K562 (cell line): ENCODE data around the gene TXNL1. TPM values are rescaled to one million over a fixed set of nuclear protein-coding genes. Genes with fewer than 3 reads are reported as not detected.

Experiments
- ATF3 ChIP-seq, 2 experiments: fragments of 450-650 bp in 1 of 2; sonication (generic) in 1 of 2; formaldehyde crosslinking in 1 of 2; IDR thresholded peaks in 1 of 2; conservative IDR thresholded peaks in 1 of 2; 2 replicates each; pipeline versions ENCODE4 v1.6.1 to v1.8.1; 2016 to 2023; ENCODE audit warnings: mild to moderate bottlenecking in 2 of 2, moderate library complexity in 2 of 2, inconsistent platforms in 1 of 2, missing genetic modification reagents in 1 of 2
- CHD4 ChIP-seq: fragments of 200-600 bp; sonication (generic); IDR thresholded peaks from 3 replicates; pipeline ENCODE4 v1.6.1; 2012; ENCODE audit warnings: low read depth, mild to moderate bottlenecking, mixed read lengths, low read length, inconsistent platforms; ENCODE audit not compliant: insufficient read depth, insufficient replicate concordance, poor library complexity, severe bottlenecking
- HMGXB4 ChIP-seq: sonication (generic); formaldehyde crosslinking; IDR thresholded peaks from 2 replicates; pipeline ENCODE4 v1.8.1; 2023; ENCODE audit warnings: mild to moderate bottlenecking, missing genetic modification reagents
- MBD2 ChIP-seq: sonication (generic); IDR thresholded peaks from 2 replicates; pipeline ENCODE4 v1.6.1; 2016; ENCODE audit warnings: low read depth, borderline replicate concordance
- MECOM ChIP-seq: fragments of 250-450 bp; sonication (Bioruptor Pico); IDR thresholded peaks from 2 replicates; pipeline ENCODE4 v1.8.0; 2022; ENCODE audit warnings: inconsistent platforms
- NEUROD1 ChIP-seq: fragments of 150-350 bp; IDR thresholded peaks from 2 replicates; pipeline ENCODE4 v1.6.1; 2014; ENCODE audit warnings: borderline replicate concordance, low read length, low read depth; ENCODE audit not compliant: partially characterized antibody
- NFYB ChIP-seq: IDR thresholded peaks from 2 replicates; pipeline ENCODE4 v1.6.1; 2011; ENCODE audit warnings: mild to moderate bottlenecking, moderate library complexity; ENCODE audit not compliant: insufficient read length; ENCODE audit errors: extremely low read depth
- RAD51 ChIP-seq: fragments of 450-650 bp; IDR thresholded peaks from 2 replicates; pipeline ENCODE4 v1.7.1; 2016; ENCODE audit warnings: low read depth, mild to moderate bottlenecking, borderline replicate concordance
- TRIM24 ChIP-seq, 2 experiments: fragments of 450-650 bp; IDR thresholded peaks; 2 replicates each; pipeline ENCODE4 v1.6.1; 2016
- USF1 ChIP-seq: sonication (generic); formaldehyde crosslinking; IDR thresholded peaks from 2 replicates; pipeline ENCODE4 v1.9.0; 2022; ENCODE audit warnings: mild to moderate bottlenecking, missing genetic modification reagents
- ZFP1 ChIP-seq: fragments of 450-650 bp; formaldehyde crosslinking; IDR thresholded peaks from 2 replicates; pipeline ENCODE4 v1.4.0; 2020; ENCODE audit warnings: mild to moderate bottlenecking, mixed read lengths
- ZMIZ1 ChIP-seq, 2 experiments: fragments of 150-350 bp in 1 of 2; IDR thresholded peaks; 2 replicates each; pipeline ENCODE4 v1.6.1; 2012 to 2016; ENCODE audit warnings: low read depth in 2 of 2, low read length in 2 of 2, mild to moderate bottlenecking in 1 of 2, moderate library complexity in 1 of 2
- ZNF24 ChIP-seq: fragments of 450-650 bp; IDR thresholded peaks from 2 replicates; pipeline ENCODE4 v1.6.1; 2016
- ZNF551 ChIP-seq: fragments of 250-450 bp; sonication (Bioruptor Pico); IDR thresholded peaks from 2 replicates; pipeline ENCODE4 v1.5.0; 2021; ENCODE audit warnings: mild to moderate bottlenecking, moderate library complexity
- ZNF778 ChIP-seq: fragments of 450-650 bp; formaldehyde crosslinking; IDR thresholded peaks from 2 replicates; pipeline ENCODE4 v1.4.0; 2020; ENCODE audit warnings: mild to moderate bottlenecking, moderate library complexity
- polyA plus RNA-seq, 8 experiments: library from polyadenylated mRNA; depleted of rRNA in 4 of 8; stranded (reverse) in 5 of 8; unstranded in 3 of 8; fragments of >200 nt; fragmentation: Nextera tagmentation in 2 of 8; fragmentation: Illumina TruSeq in 1 of 8; extraction: Ambion mirVana in 2 of 8; extraction: Trizol in 1 of 8; gene quantifications; 2 replicates each; pipeline versions ENCODE4 v1.2.1 to v1.2.3, GENCODE V29; 2011 to 2014; ENCODE audit warnings: inconsistent platforms in 1 of 8, missing spikeins in 1 of 8
- total RNA-seq, 7 experiments: library from RNA; depleted of rRNA in 6 of 7; stranded (reverse); fragments of >200 nt in 6 of 7; fragmentation: Illumina TruSeq in 2 of 7; extraction: Trizol in 2 of 7; gene quantifications; 2 replicates each; pipeline versions ENCODE4 v1.2.1 to v1.2.3, GENCODE V29; 2011 to 2021; ENCODE audit warnings: low replicate concordance in 1 of 7
- TF ChIP-seq, protein P1 (sequence below): sonication (generic); formaldehyde crosslinking; IDR thresholded peaks from 2 replicates; pipeline ENCODE4 v1.8.1; 2023; ENCODE audit warnings: mild to moderate bottlenecking, missing genetic modification reagents

The TXNL1 gene
- total and polyA plus RNA-seq, 9 of the 15 experiments (the other 6 are each of a cell fraction or from before 2014, with no cell fraction given), result 45.4 to 103 (median 65.7) TPM

DNA sequence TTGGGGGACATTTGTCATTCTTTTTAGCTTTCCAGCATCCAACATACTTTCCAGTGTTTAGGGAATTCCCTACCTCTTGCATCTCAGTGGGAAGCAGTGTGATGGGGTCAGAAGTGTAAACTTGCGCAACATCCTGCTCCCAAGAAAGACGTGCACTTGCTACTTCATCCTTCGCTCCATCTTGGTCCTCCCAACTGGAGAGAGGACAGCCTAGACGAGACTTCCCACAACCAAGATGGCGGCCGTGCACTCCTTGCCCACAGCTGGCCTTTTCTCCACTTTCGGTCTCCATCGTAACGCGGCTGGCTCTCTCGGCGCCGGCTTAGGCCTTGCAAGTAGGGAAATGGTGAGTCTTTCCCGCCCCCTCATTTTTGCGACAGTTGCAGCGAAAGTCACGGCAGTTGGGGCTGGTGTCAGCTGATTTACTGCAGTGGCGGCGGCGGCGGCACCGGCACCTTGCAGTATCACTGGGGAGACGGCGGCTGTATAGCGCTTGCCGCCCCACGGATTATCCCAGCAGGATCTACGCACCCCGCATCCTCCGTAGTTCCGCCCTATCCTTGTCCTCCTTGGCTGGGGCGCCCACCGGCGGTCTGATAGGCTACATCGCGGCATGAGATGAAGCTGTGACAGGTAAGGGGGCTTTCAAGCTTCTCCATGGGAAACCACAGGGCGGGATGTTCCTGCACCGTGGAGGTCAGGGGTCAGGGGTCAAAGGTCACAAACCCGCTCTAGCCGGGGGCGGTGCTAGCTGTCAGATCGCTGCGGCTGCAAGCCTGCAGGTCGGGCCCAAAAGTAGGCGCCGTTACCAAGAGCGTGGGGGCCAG lies 12.8 kb upstream of the TXNL1 start, which contains the start of gene WDR7 (continued):
- TF ChIP-seq ZMIZ1 (IDR thresholded peaks at IDR 0.05; ENCODE audit: low read depth in 2 of 2, low read length in 2 of 2) (no peak), ZNF778 (CRISPR knock-in tag) (no peak), HMGXB4 (no peak), NFYB (no peak), RAD51 (peak; percentile 64; the same call in 1 of the 2 replicates), CHD4 (no peak), ZNF24 (no peak), MBD2 (0 out of 2 replicates have a peak, but pooled peaks have one; percentile 24), USF1 (peak; percentile 71), NEUROD1 (no peak), TRIM24 (IDR thresholded peaks at IDR 0.05) (0 out of 4 replicates have a peak, but pooled peaks of 1 of the 2 experiments have one; percentile 10), ZFP1 (CRISPR knock-in tag) (no peak), ZNF551 (CRISPR knock-in tag) (no peak), MECOM (CRISPR knock-in tag) (no peak), ATF3 (IDR thresholded peaks at IDR 0.05) (0 out of 2 replicates have a peak, but pooled peaks have one; percentile 21), ATF3 (CRISPR knock-in tag; conservative IDR thresholded peaks at IDR 0.05) (no peak)
- TF ChIP-seq, protein P1, sequence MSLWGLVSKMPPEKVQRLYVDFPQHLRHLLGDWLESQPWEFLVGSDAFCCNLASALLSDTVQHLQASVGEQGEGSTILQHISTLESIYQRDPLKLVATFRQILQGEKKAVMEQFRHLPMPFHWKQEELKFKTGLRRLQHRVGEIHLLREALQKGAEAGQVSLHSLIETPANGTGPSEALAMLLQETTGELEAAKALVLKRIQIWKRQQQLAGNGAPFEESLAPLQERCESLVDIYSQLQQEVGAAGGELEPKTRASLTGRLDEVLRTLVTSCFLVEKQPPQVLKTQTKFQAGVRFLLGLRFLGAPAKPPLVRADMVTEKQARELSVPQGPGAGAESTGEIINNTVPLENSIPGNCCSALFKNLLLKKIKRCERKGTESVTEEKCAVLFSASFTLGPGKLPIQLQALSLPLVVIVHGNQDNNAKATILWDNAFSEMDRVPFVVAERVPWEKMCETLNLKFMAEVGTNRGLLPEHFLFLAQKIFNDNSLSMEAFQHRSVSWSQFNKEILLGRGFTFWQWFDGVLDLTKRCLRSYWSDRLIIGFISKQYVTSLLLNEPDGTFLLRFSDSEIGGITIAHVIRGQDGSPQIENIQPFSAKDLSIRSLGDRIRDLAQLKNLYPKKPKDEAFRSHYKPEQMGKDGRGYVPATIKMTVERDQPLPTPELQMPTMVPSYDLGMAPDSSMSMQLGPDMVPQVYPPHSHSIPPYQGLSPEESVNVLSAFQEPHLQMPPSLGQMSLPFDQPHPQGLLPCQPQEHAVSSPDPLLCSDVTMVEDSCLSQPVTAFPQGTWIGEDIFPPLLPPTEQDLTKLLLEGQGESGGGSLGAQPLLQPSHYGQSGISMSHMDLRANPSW, result no peak
